Mesothelial cell of epicardium (in vitro differentiated cells): Measurements from ENCODE around the gene CCDC171. TPM values are rescaled to one million over a fixed set of nuclear protein-coding genes. Genes with fewer than 3 reads are reported as not detected.

Experiments used
- DNase-seq, 2 experiments: peaks; one replicate each; pipeline ENCODE4 v3.0.0; 2021; ENCODE audit warnings: low spot score in 2 of 2; ENCODE audit not compliant: unreplicated experiment in 2 of 2
- H3K27ac Mint-ChIP-seq: 2 replicates; pipeline ENCODE4 v1.8.0; 2021; ENCODE audit warnings: mixed read lengths
- H3K27me3 Mint-ChIP-seq: 2 replicates; pipeline ENCODE4 v1.8.0; 2021; ENCODE audit warnings: low read depth, mixed read lengths
- H3K36me3 Mint-ChIP-seq: 2 replicates; pipeline ENCODE4 v1.8.0; 2021; ENCODE audit warnings: mixed read lengths
- H3K4me1 Mint-ChIP-seq: 2 replicates; pipeline ENCODE4 v1.8.0; 2021; ENCODE audit warnings: mixed read lengths
- H3K4me3 Mint-ChIP-seq: 2 replicates; pipeline ENCODE4 v1.8.0; 2021; ENCODE audit warnings: mild to moderate bottlenecking, moderate library complexity, mixed read lengths
- H3K9me3 Mint-ChIP-seq: 2 replicates; pipeline ENCODE4 v1.8.0; 2021; ENCODE audit warnings: mixed read lengths
- CTCF ChIP-seq: fragments of 200-600 bp; sonication (generic); IDR thresholded peaks from one replicate; pipeline ENCODE4 v1.5.0; 2021; ENCODE audit warnings: antibody characterized with exemption; ENCODE audit not compliant: unreplicated experiment
- total RNA-seq: library from RNA; stranded (reverse); gene quantifications from 3 replicates; pipeline ENCODE4 v1.2.1, GENCODE V29; 2021

Gene CCDC171
- total RNA-seq, 1 donor from 2014 or later: 9.8 TPM

DNA sequence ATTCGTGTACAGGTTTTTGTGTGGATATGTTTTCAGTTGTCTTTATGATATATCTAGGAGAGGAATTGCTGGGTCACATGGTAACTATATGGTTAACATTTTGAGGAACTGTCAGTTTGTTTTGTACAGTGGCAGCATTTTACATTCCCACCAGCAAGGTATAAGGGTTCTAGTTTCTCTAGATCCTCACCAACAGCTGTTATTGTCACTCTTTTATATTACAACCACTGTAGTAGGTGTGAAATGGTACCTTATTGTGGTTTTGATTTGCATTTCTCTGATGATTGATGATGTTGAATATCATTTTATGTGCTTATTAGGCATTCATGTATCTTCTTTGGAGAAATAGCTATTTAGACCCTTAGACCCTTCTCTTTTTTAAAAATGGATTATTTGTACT, 82.9 kb downstream of the CCDC171 start:
- Mint-ChIP-seq H3K27ac (no peak overlapping the region), H3K4me1 (no peaks in the 10 kb centered on the region), H3K27me3 (no peaks in the 10 kb centered on the region), H3K36me3 (no peaks in the 10 kb centered on the region), H3K9me3 (peaks cover 4% of the 10 kb centered on the region), H3K4me3 (no peak overlapping the region)
- no peak for TF ChIP-seq CTCF
- DNase-seq: no peak

DNA sequence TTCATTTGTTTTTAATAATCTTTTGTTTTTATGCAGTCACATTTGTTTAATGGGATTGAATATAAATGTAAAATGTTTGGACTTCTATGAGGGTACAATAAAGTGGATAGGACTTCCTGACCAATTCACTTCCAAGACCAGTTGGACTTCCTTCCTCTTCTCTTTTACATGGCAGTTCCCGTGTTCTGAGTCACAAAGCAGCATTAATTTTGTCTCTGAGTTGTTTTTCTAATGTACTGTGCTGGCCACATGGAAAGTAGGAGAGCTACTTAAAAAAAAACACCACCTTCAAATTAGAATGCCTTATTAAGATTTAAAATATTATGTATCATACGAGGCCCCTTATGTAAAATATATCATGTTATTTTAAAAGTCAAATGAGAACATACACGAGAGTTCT, 87.3 kb downstream of the CCDC171 start:
- H3K4me1 Mint-ChIP-seq: no peaks in the 10 kb centered on the region
- peaks cover 2% of the 10 kb centered on the region for H3K36me3 Mint-ChIP-seq

GRCh38 chr9:15641291-15641690, 88.4 kb downstream of the CCDC171 start:
- TF ChIP-seq CTCF: no peak

More for the DNA sequence above, 87.3 kb downstream of the CCDC171 start:
- peaks cover 5% of the 10 kb centered on the region for H3K9me3 Mint-ChIP-seq
- H3K27ac Mint-ChIP-seq: peak overlapping the region; percentile 6
- H3K27me3 Mint-ChIP-seq: no peaks in the 10 kb centered on the region
- no peak overlapping the region for H3K4me3 Mint-ChIP-seq
- no peak for DNase-seq
- TF ChIP-seq CTCF: no peak

DNA sequence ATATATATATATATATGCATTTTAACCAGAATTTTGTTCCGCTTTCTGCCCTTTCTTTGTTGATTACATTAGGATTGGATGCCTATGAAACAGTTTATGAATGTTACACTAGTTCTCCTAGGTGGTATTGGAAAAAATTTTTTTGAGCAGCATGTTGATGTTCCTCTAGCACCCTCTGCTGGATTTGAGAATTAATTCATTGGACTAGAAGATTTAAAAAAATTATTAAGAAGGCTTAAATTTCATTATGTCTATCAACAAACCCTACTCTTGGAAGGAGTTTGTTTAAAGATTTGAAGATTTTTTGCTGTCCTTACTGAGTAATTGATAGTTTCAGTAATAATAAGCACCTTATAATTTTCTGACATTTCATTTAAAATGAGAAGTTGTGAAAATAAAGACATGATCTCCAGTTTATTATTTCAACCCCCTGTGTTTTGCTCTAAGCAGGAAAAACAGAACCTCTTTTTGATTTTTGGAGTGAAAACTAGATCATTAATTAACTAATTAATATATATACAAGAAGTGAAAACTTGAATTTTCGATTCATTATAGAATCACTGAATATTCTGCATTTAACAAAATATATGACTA, 89.6 kb downstream of the CCDC171 start:
- Mint-ChIP-seq H3K4me3 (no peak overlapping the region), H3K27me3 (no peaks in the 10 kb centered on the region), H3K9me3 (peaks cover 22% of the 10 kb centered on the region), H3K4me1 (no peaks in the 10 kb centered on the region), H3K36me3 (peaks cover 2% of the 10 kb centered on the region), H3K27ac (no peak overlapping the region)
- no peak for DNase-seq
- peak; percentile 59 for TF ChIP-seq CTCF

More at GRCh38 chr9:15641291-15641690, 88.4 kb downstream of the CCDC171 start:
- Mint-ChIP-seq H3K4me1 (no peaks in the 10 kb centered on the region), H3K9me3 (peaks cover 14% of the 10 kb centered on the region), H3K36me3 (peaks cover 2% of the 10 kb centered on the region), H3K27me3 (no peaks in the 10 kb centered on the region), H3K27ac (no peak overlapping the region), H3K4me3 (no peak overlapping the region)
- DNase-seq: no peak

- DNase-seq: no peak
- Mint-ChIP-seq H3K36me3 (peaks cover 7% of the 10 kb centered on the region), H3K4me3 (no peak overlapping the region), H3K9me3 (peaks cover 23% of the 10 kb centered on the region), H3K27ac (no peak overlapping the region), H3K27me3 (no peaks in the 10 kb centered on the region), H3K4me1 (no peaks in the 10 kb centered on the region)
- no peak for TF ChIP-seq CTCF
Observed at GRCh38 chr9:15670246-15670645, 117.4 kb downstream of the CCDC171 start.

GRCh38 chr9:15670894-15671293, 118.1 kb downstream of the CCDC171 start:
- Mint-ChIP-seq H3K4me1 (no peaks in the 10 kb centered on the region), H3K27ac (no peak overlapping the region), H3K27me3 (no peaks in the 10 kb centered on the region), H3K36me3 (peaks cover 8% of the 10 kb centered on the region), H3K9me3 (peaks cover 28% of the 10 kb centered on the region), H3K4me3 (no peak overlapping the region)
- no peak for DNase-seq
- no peak for TF ChIP-seq CTCF
